H1 (cell line): ENCODE data around the gene ZSWIM6. TPM values are rescaled to one million over a fixed set of nuclear protein-coding genes. Genes with fewer than 3 reads are reported as not detected.
A peak's percentile ranks its signal among the peaks of the same experiment; 100 is the strongest.

Source experiments
- CTCF ChIA-PET: fragments of 300-600 bp; sonication (Branson Sonifier 250); formaldehyde crosslinking; loops from one replicate; lab custom pipeline; 2021; ENCODE audit not compliant: partially characterized antibody; lab: Charles Lee
- POLR2A ChIA-PET: fragments of 300-600 bp; sonication (Branson Sonifier 250); formaldehyde crosslinking; loops from one replicate; lab custom pipeline; 2021; ENCODE audit warnings: inconsistent platforms; ENCODE audit not compliant: partially characterized antibody; lab: Charles Lee
- DNase-seq, 2 experiments: peaks; one replicate each; pipeline versions ENCODE4 v3.0.0 to v3.0.0-alpha.2; 2010 to 2022; ENCODE audit warnings: low spot score in 2 of 2, low read depth in 1 of 2, mixed read lengths in 1 of 2
- FAIRE-seq: peaks from 2 replicates; lab custom pipeline; 2011; peaks lifted over from hg19 to GRCh38; lab: Jason Lieb, UNC
- H2AFZ ChIP-seq: 2 replicates; pipeline ENCODE4 v1.8.1; 2012; ENCODE audit warnings: low read length, inconsistent platforms
- H2AK5ac ChIP-seq: 2 replicates; pipeline ENCODE4 v1.6.1; 2013; ENCODE audit warnings: low read depth, low read length
- H2BK120ac ChIP-seq: replicated peaks from 2 replicates; pipeline ENCODE3; 2013; ENCODE audit warnings: low read depth, low read length, inconsistent platforms
- H2BK12ac ChIP-seq: 2 replicates; pipeline ENCODE4 v1.6.1; 2013; ENCODE audit warnings: low read depth, low read length
- H2BK15ac ChIP-seq: 2 replicates; pipeline ENCODE4 v1.6.1; 2013; ENCODE audit warnings: low read length
- H2BK20ac ChIP-seq: 2 replicates; pipeline ENCODE4 v1.6.1; 2013; ENCODE audit warnings: low read length
- H2BK5ac ChIP-seq: 2 replicates; pipeline ENCODE4 v1.6.1; 2013; ENCODE audit warnings: low read depth, low read length
- H3K14ac ChIP-seq: 2 replicates; pipeline ENCODE4 v1.6.1; 2013; ENCODE audit warnings: inconsistent platforms; ENCODE audit not compliant: insufficient read length
- H3K18ac ChIP-seq: 2 replicates; pipeline ENCODE4 v1.6.1; 2013; ENCODE audit warnings: low read length; ENCODE audit errors: extremely low read depth
- H3K23ac ChIP-seq: 2 replicates; pipeline ENCODE4 v1.6.1; 2013; ENCODE audit warnings: inconsistent platforms; ENCODE audit not compliant: insufficient read length
- H3K23me2 ChIP-seq: 2 replicates; pipeline ENCODE4 v1.6.1; 2013; ENCODE audit warnings: low read depth, low read length
- H3K27ac ChIP-seq: 2 replicates; pipeline ENCODE4 v1.6.1; 2011; ENCODE audit warnings: low read depth, low read length, inconsistent platforms
- H3K27me3 ChIP-seq, 4 experiments: replicated peaks in 1 of 4; 1 replicate in 1 of 4; 2 replicates in 3 of 4; pipeline versions ENCODE4 v1.6.1 to v1.8.1; 2011 to 2013; ENCODE audit warnings: low read length in 3 of 4, mild to moderate bottlenecking in 3 of 4, inconsistent platforms in 2 of 4, mixed read lengths in 2 of 4, moderate library complexity in 1 of 4; ENCODE audit not compliant: control insufficient read depth in 3 of 4, insufficient read depth in 3 of 4; ENCODE audit errors: extremely low read depth in 1 of 4
- H3K36me3 ChIP-seq, 4 experiments: 2 replicates each; pipeline versions ENCODE4 v1.6.1 to v1.8.1; 2011 to 2013; ENCODE audit warnings: mild to moderate bottlenecking in 4 of 4, low read length in 3 of 4, moderate library complexity in 2 of 4, control low read depth in 1 of 4, inconsistent platforms in 1 of 4; ENCODE audit not compliant: insufficient read depth in 4 of 4, control insufficient read depth in 2 of 4
- H3K4ac ChIP-seq: replicated peaks from 2 replicates; pipeline ENCODE3; 2013; ENCODE audit warnings: low read length, low read depth, mixed read lengths, inconsistent platforms; ENCODE audit not compliant: insufficient read length
- H3K4me1 ChIP-seq, 4 experiments: replicated peaks in 1 of 4; 1 replicate in 1 of 4; 2 replicates in 3 of 4; pipeline versions ENCODE4 v1.6.1 to v1.8.1; 2011 to 2013; ENCODE audit warnings: low read length in 3 of 4, inconsistent platforms in 2 of 4, mixed read lengths in 1 of 4; ENCODE audit not compliant: insufficient read depth in 4 of 4, control insufficient read depth in 3 of 4
- H3K4me2 ChIP-seq, 2 experiments: 2 replicates each; pipeline versions ENCODE4 v1.6.1 to v1.8.1; 2011 to 2013; ENCODE audit warnings: low read depth in 2 of 2, low read length in 2 of 2, control low read depth in 1 of 2, inconsistent platforms in 1 of 2, mild to moderate bottlenecking in 1 of 2; ENCODE audit not compliant: insufficient read depth in 1 of 2
- H3K4me3 ChIP-seq, 4 experiments: fragments of 200-600, 300-600 bp in 1 of 4; sonication (generic), shearing (Covaris generic), sonication (Bioruptor Twin) in 1 of 4; 2 replicates each; pipeline versions ENCODE4 v1.5.1 to v1.8.1; 2011 to 2016; ENCODE audit warnings: low read length in 4 of 4, low read depth in 3 of 4, control low read depth in 2 of 4, inconsistent platforms in 2 of 4, mild to moderate bottlenecking in 2 of 4, mixed read lengths in 1 of 4, moderate library complexity in 1 of 4; ENCODE audit not compliant: insufficient read depth in 2 of 4; ENCODE audit errors: extremely low read depth in 1 of 4
- H3K56ac ChIP-seq: replicated peaks from 2 replicates; pipeline ENCODE3; 2013; ENCODE audit warnings: low read depth, mild to moderate bottlenecking, mixed read lengths, low read length, inconsistent platforms; ENCODE audit not compliant: insufficient read length
- H3K79me1 ChIP-seq: 2 replicates; pipeline ENCODE4 v1.6.1; 2013; ENCODE audit warnings: low read depth, low read length, control low read depth
- H3K79me2 ChIP-seq, 2 experiments: 2 replicates each; pipeline versions ENCODE4 v1.6.1 to v1.8.1; 2012 to 2013; ENCODE audit warnings: low read length in 2 of 2, mild to moderate bottlenecking in 2 of 2, inconsistent platforms in 1 of 2; ENCODE audit not compliant: insufficient read depth in 2 of 2, control insufficient read depth in 1 of 2
- H3K9ac ChIP-seq, 4 experiments: replicated peaks in 1 of 4; 1 replicate in 1 of 4; 2 replicates in 3 of 4; pipeline versions ENCODE4 v1.6.1 to v1.8.1; 2011 to 2013; ENCODE audit warnings: low read depth in 3 of 4, low read length in 3 of 4, control low read depth in 2 of 4, mild to moderate bottlenecking in 2 of 4, moderate library complexity in 2 of 4, inconsistent platforms in 1 of 4; ENCODE audit errors: extremely low read depth in 1 of 4
- H3K9me3 ChIP-seq, 2 experiments: 2 replicates each; pipeline versions ENCODE4 v1.6.1 to v1.8.1; 2012 to 2013; ENCODE audit warnings: mild to moderate bottlenecking in 2 of 2, moderate library complexity in 2 of 2, control low read depth in 1 of 2, inconsistent platforms in 1 of 2, low read depth in 1 of 2, low read length in 1 of 2, mixed read lengths in 1 of 2; ENCODE audit not compliant: insufficient read depth in 2 of 2
- H4K20me1 ChIP-seq, 2 experiments: replicated peaks in 1 of 2; 2 replicates each; pipeline versions ENCODE3 to v1.8.1; 2011 to 2013; ENCODE audit warnings: inconsistent platforms in 2 of 2, low read length in 2 of 2, mild to moderate bottlenecking in 1 of 2; ENCODE audit not compliant: insufficient read depth in 2 of 2, control insufficient read depth in 1 of 2
- H4K5ac ChIP-seq: 2 replicates; pipeline ENCODE4 v1.6.1; 2013; ENCODE audit warnings: low read length, low read depth, mixed read lengths, inconsistent platforms; ENCODE audit not compliant: insufficient read length
- H4K8ac ChIP-seq: 2 replicates; pipeline ENCODE4 v1.8.0; 2013; ENCODE audit warnings: mild to moderate bottlenecking, moderate library complexity, low read length, inconsistent platforms; ENCODE audit not compliant: insufficient read depth; ENCODE audit errors: extremely low read depth
- H4K91ac ChIP-seq: replicated peaks from 2 replicates; pipeline ENCODE3; 2013; ENCODE audit warnings: low read length, mixed read lengths, inconsistent platforms; ENCODE audit not compliant: insufficient read length
- HDAC2 ChIP-seq, 2 experiments: fragments of 300-600 bp in 1 of 2; sonication (generic) in 1 of 2; IDR thresholded peaks; 2 replicates each; pipeline ENCODE4 v1.6.1; 2011 to 2012; ENCODE audit warnings: low read depth in 2 of 2, low read length in 2 of 2, mild to moderate bottlenecking in 2 of 2, moderate library complexity in 2 of 2, borderline replicate concordance in 1 of 2, inconsistent platforms in 1 of 2
- RNF2 ChIP-seq: fragments of 200-900, 300-1000 bp; sonication (generic); IDR thresholded peaks from 2 replicates; pipeline ENCODE4 v1.7.1; 2016; ENCODE audit warnings: borderline replicate concordance, low read depth, mild to moderate bottlenecking, antibody characterized with exemption, low read length; ENCODE audit not compliant: poor library complexity, severe bottlenecking; ENCODE audit errors: missing control alignments
- SP2 ChIP-seq: IDR thresholded peaks from 2 replicates; pipeline ENCODE4 v1.6.1; 2012; ENCODE audit warnings: mild to moderate bottlenecking, low read length, inconsistent platforms
- WGBS, 2 experiments: shearing (Covaris generic) in 1 of 2; methylation state at CpG; one replicate each; pipeline versions ENCODE4 v1.1.6 to v1.1.7; 2013 to 2015; ENCODE audit warnings: low lambda C conversion rate in 2 of 2, mixed read lengths in 2 of 2, inconsistent platforms in 1 of 2, low coverage in 1 of 2, missing lambda C conversion rate in 1 of 2; ENCODE audit not compliant: insufficient replicate concordance in 2 of 2, insufficient coverage in 1 of 2, insufficient read length in 1 of 2; ENCODE audit errors: extremely low coverage in 1 of 2, missing lambda C conversion rate in 1 of 2; 5-methylcytosine and 5-hydroxymethylcytosine counted together
- polyA plus RNA-seq, 7 experiments: library from polyadenylated mRNA; depleted of rRNA in 3 of 7; stranded (reverse) in 5 of 7; unstranded in 2 of 7; fragments of >200 nt in 5 of 7; fragments of 200-250 nt in 2 of 7; gene quantifications; 1 replicate in 5 of 7; 2 replicates in 1 of 7; 4 replicates in 1 of 7; pipeline versions ENCODE4 v1.2.1 to v1.2.3, GENCODE V29; 2011 to 2013; ENCODE audit warnings: missing spikeins in 2 of 7, mixed read lengths in 2 of 7
- total RNA-seq: library from RNA; stranded (reverse); fragmentation: NEBNext Ultra II Directional; extraction: Animal tissue kit (Norgen Biotek cat#: 25700); gene quantifications from 2 replicates; pipeline ENCODE4 v1.2.1, GENCODE V29; 2021

Gene ZSWIM6
- total and polyA plus RNA-seq, 2 of the 8 experiments (the other 6 are each of a cell fraction or from before 2014, with no cell fraction given): 7.9 to 12.4 TPM

DNA sequence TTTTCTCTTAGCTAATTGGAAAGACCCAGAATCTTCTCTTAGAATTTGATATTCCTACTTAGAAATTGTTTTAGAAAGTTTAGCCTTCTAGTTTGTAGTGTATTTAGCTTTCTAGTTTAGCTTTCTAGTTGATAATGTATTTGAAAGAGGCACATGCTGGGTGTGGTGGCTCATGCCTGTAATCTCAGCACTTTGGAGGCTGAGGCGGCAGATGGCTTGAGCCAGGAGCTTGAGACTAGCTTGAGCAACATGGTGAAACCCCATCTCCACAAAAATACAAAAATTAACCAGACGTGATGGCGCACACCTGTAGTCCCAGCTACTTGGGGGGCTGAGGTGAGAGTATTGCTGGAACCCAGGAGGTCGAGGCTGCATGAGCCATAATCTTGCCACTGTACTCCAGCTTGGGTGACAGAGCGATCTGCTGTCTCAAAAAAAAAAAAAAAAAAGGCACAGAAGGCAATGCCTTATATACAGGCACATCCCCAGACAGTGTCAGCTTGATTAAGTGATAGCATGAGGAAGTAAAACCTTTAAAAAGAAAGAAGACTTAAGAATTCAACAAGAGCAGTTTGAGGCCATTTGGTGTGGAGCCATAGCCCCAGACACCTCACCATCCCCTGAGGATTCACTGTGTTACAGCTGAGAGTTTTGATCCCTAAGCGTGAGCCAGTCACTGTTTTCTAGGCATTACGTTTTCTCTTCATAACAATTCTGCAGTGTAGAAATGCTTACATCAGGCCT lies 34.6 kb downstream of the ZSWIM6 start:
- no peak overlapping the region for H3K4ac ChIP-seq
- ChIA-PET CTCF (interaction anchor here (0.7 to 4.4 kb wide), 7 partner anchors 9 to 276 kb away, joined by 3 to 23 read pairs (median 3); no protein-coding TSS in a partner anchor), POLR2A (no interaction called here)
- no peak overlapping the region for H2AFZ ChIP-seq
- H3K14ac ChIP-seq: no peak overlapping the region
- H2BK12ac ChIP-seq: no peak overlapping the region
- H3K79me2 ChIP-seq: peaks cover 0 to 31% of the 10 kb centered on the region in 2 experiments; a peak in 2 of 4 replicates
- no peak overlapping the region for H3K4me2 ChIP-seq
- no peaks in the 10 kb centered on the region; a peak in 1 of 7 replicates for H3K4me1 ChIP-seq
- no peak overlapping the region for H2BK5ac ChIP-seq
- H4K5ac ChIP-seq: no peak overlapping the region
- H2BK15ac ChIP-seq: no peak overlapping the region
- no peak for TF ChIP-seq SP2
- TF ChIP-seq RNF2: no peak
- TF ChIP-seq HDAC2 (IDR thresholded peaks at IDR 0.05; ENCODE audit: borderline replicate concordance in 1 of 2, low read depth in 2 of 2, low read length in 2 of 2): no peak
- DNase-seq: no peak
- no peaks in the 10 kb centered on the region for H3K27me3 ChIP-seq
- no peaks in the 10 kb centered on the region for H3K9me3 ChIP-seq
- no peak overlapping the region for H3K27ac ChIP-seq
- no peak overlapping the region for H3K23ac ChIP-seq
- no peaks in the 10 kb centered on the region for H3K23me2 ChIP-seq
- no peaks in the 10 kb centered on the region for H4K20me1 ChIP-seq
- no peak overlapping the region for H4K91ac ChIP-seq
- no peak overlapping the region for H4K8ac ChIP-seq
- no peak overlapping the region for H2AK5ac ChIP-seq
- no peak overlapping the region for H3K18ac ChIP-seq
- H3K36me3 ChIP-seq: no peaks in the 10 kb centered on the region
- FAIRE-seq: peak; percentile 48
- no peak overlapping the region for H3K56ac ChIP-seq
- H3K9ac ChIP-seq: no peak overlapping the region
- H2BK120ac ChIP-seq: no peak overlapping the region
- H3K4me3 ChIP-seq: no peak overlapping the region
- 88% methylated on average over 7 of the region's 7 CpGs; no CpG with 5 or more reads in 1 of the 2 experiments for WGBS, 2 experiments
- H3K79me1 ChIP-seq: no peaks in the 10 kb centered on the region; the same call in 1 of the 2 replicates
- no peak overlapping the region for H2BK20ac ChIP-seq
